ENCODE data around the gene CTDSPL. TPM values are rescaled to one million over a fixed set of nuclear protein-coding genes. Genes with fewer than 3 reads are reported as not detected.
"Not testable (repeated sequence)": the region's sequence is repeated elsewhere in the genome, so short reads cannot be mapped to it uniquely, and the experiment has no call there.

Gene CTDSPL, protein sequence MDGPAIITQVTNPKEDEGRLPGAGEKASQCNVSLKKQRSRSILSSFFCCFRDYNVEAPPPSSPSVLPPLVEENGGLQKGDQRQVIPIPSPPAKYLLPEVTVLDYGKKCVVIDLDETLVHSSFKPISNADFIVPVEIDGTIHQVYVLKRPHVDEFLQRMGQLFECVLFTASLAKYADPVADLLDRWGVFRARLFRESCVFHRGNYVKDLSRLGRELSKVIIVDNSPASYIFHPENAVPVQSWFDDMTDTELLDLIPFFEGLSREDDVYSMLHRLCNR
- total RNA-seq (2014; rRNA removed; shearing (Covaris generic)): 3.1 and 5.4 TPM in 2 replicates
- 9.9 and 11.1 TPM in 2 replicates for polyA plus RNA-seq (2014; cell fraction: nucleus; rRNA removed)

- peak; percentile 21 for DNase-seq (ENCODE audit: extremely low read depth, low read depth)
These were observed at the start of gene CTDSPL for GRCh38 chr3:37861620-37862041. TSS of gene CTDSPL (plus strand) at chr3:37861880. CDS start at chr3:37862200, 320 bp downstream.

DNA sequence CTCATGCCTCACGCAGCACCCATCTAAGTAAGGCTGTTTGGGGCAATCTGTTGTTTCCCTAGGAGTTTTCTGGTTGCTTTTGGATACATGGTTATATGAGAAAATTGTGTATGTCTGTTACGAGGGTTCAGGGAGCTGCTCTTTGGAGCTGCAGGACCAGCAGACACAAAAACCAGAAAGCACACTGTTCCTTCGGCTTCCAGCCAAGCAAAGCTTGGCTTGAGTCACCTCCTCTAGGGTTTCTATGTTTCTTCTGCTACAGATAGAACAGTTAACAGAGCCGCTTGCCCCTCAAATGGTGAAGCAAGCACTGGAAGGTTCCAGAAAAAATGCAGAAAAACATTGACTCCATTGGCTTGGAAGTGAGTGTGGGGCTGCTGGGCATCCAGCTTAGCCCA is 49.2 kb upstream of the CTDSPL start:
- no peak for DNase-seq (ENCODE audit: extremely low read depth, low read depth)

DNA sequence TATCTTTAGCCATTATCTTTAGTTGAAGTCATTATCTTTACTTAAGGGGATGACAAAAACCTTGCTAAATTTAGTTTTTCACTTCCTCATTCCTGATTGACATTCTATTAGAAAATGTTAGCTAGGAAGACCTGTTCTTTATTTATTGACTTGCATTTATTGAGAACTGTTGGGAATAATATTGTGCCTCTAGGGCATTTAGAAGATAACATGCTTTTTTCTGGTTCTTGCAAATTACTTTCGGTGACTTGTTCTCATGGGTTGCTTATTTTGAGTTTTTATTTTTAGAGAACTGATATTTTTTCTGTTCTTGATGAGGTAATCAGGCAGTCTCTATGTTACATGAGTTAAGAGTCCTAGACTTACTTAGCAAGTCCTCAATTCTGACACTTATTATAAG is 48.3 kb upstream of the CTDSPL start:
- no peak for DNase-seq (ENCODE audit: extremely low read depth, low read depth)

DNA sequence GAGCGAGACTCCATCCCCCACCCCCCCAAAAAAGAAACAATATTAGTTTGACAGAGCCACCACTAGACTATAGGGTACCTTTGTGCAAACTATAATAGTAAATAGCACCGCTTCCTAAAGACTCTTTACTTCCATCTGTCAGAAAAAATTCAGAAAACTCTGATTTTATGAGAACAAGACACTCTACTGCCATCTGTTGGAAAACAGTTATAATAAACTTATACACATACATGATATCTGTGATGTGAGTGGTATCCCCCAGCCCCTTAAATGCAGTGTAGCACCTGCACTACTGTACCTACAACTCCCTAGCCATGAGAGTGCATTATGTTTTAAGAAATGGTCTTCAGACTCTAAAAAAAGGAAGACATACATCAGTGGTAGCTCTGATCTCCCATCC is 47.1 kb upstream of the CTDSPL start:
- DNase-seq (ENCODE audit: extremely low read depth, low read depth): no peak

DNA sequence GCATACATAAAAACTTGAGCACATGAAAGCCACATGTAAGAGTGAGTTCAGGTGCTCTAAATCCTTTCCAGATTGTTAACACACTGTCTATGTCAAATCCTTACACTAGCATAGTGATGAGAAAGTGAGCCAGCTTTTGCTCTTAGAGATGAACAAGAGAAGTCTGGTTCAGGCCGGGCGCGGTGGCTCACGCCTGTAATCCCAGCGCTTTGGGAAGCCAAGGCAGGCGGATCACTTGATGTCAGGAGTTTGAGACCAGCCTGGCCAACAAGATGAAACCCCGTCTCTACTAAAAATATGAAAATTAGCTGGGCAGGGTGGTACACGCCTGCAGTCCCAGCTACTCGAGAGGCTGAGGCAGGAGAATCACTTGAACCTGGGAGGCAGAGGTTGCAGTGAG is 46.5 kb upstream of the CTDSPL start:
- not testable (repeated sequence) for DNase-seq (ENCODE audit: extremely low read depth, low read depth)

DNA sequence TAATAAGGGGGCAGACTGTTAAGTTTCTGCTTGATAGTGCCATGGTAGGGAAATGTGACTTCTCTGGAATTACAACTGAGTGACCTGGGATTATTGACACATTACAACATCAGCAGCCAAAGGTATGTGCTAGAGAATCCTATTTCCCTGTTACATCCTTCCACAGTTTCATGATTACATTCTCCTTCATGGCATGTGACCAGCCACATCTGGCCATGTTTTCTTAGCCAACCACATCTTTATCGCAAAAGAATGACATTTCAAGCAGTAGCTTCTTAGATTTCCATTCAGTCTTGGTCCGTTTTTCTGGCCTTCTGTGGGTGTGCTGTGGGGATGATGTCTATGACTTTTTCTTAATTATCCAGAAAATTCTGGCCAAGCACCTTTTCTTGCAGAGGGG is 45.4 kb upstream of the CTDSPL start:
- no peak for DNase-seq (ENCODE audit: extremely low read depth, low read depth)

- DNase-seq (ENCODE audit: extremely low read depth, low read depth): no peak
These were observed 42.1 kb upstream of the CTDSPL start for GRCh38 chr3:37819591-37819990.

DNA sequence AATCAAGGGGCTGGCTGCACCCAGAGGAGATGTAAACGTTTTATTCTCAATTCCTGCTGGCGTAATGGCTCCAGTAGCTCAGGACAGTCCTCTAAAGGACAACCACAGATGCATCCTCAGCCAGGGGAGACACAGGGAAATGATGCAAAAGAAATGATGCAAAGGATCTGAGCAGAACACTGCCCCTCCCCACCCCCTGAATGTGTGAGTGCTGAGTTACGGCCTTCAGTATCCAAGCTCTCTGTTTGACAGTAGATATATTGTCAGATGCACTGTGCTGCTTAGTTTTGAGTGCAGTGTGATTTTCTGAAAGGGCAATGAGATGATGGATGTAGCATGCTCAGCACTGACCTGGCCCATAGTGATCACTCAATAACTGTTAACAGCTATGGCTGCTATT is 41.4 kb upstream of the CTDSPL start:
- DNase-seq (ENCODE audit: extremely low read depth, low read depth): no peak

DNA sequence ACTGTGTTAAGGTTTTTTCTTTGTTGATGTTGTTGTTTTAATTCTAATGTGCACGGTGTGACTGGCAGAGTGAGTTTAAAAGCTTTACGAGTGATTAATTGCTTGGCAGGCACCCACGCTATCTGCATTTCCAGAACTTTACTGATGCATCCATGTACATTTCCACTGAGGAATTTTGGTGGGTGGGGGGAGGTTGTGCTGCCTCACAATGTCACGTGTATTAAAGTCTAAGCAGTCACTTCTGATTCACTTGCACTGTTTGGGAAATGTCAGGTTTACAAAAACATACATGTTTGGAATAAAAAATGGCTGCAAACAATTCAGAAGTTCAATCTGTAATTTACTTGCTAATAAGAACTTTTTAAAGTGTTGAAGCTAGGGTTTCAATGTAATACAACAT is 38.5 kb upstream of the CTDSPL start:
- DNase-seq (ENCODE audit: extremely low read depth, low read depth): no peak

DNA sequence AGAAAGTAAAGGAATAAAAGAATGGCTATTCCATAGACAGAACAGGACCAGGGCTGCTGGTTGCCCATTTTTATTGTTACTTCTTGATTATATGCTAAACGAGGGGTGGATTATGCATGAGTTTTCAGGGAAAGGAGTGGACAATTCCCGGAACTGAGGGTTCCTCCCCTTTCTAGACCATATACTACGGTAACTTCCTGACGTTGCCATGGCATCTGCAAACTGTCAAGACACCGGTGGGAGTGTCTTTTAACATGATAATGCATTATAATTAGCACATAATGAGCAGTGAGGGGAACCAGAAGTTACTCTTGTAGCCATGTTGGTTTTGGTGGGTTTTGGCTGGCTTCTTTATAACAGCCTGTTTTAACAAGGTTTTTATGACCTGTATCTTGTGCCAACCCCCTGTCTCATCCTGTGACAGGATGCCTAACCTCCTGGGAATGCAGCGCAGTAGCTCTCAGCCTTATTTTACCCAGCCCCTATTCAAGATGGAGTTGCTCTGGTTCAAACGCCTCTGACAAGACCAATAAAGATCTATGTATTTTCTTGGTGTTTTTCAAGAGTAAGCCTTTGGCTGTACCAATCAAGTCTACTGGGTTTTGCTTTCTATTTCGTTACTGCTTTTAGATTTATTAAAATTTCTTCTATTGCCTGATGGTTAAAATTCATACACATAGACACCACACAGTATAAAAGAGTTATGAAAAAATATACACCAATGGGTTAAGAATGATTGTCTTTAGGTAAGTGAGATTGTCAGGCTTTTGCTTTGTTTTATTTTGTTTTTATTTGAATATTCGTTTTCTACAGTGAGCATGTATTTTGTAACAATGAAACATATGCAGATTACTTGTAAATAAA is 37.4 kb upstream of the CTDSPL start:
- DNase-seq (ENCODE audit: extremely low read depth, low read depth): no peak

DNA sequence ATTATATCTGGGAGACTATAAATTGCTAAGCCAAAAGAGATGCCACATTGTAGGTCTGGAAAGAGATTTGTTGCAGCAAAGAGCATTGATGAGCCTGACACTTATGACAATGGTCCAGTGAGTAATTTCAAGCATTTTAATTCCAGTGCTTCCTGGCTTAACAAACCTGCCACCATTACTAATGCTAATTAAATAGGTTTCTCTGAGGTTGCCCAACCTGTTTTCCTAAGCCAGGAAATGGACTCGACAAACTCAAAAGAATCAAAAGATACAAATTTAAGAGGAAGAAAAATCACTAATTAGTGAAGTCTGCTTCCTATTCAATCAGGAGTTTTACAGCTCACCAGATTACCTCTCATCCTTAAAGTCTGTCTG is 36.7 kb upstream of the CTDSPL start:
- DNase-seq (ENCODE audit: extremely low read depth, low read depth): no peak

GRCh38 chr3:37825744-37826400 is 35.8 kb upstream of the CTDSPL start:
- DNase-seq (ENCODE audit: extremely low read depth, low read depth): no peak

DNA sequence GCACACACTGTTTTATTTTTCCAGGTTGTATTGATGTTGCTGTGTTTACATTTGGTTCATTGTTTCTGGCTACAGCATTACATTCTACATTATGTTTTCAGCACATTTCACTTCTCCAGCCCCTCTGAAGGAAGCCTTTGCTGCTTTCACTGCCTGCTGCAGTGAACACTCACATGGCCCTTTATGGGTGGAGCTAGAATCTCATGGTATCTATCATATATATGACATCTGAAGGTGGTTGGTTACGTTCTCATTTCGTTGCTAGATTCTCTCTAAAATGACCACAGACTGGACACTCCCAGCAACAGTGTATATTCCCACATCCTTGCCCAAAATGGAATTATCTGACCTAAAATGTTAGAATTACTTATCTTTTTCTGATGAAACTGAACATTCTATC is 35.2 kb upstream of the CTDSPL start:
- no peak for DNase-seq (ENCODE audit: extremely low read depth, low read depth)

DNA sequence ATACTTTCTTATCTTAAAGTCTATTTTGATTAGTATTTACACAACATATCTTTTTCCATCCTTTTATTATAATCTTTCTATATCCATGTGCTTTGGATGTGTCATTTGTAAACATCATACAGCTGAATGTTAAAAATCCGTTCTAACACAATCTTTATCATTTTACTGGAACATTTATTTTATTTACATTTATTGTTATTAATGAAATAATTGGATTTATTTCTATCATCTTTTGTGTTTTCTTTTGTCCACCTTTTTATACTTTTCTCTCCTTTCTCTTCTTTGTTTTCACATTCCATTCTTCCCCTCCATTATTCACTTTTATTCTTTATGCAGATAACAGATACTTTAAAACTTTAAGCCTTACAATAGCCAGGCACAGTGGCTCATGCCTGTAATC is 34.7 kb upstream of the CTDSPL start:
- DNase-seq (ENCODE audit: extremely low read depth, low read depth): no peak

- DNase-seq (ENCODE audit: extremely low read depth, low read depth): no peak
These were observed 29.2 kb upstream of the CTDSPL start for GRCh38 chr3:37832480-37832879.

DNA sequence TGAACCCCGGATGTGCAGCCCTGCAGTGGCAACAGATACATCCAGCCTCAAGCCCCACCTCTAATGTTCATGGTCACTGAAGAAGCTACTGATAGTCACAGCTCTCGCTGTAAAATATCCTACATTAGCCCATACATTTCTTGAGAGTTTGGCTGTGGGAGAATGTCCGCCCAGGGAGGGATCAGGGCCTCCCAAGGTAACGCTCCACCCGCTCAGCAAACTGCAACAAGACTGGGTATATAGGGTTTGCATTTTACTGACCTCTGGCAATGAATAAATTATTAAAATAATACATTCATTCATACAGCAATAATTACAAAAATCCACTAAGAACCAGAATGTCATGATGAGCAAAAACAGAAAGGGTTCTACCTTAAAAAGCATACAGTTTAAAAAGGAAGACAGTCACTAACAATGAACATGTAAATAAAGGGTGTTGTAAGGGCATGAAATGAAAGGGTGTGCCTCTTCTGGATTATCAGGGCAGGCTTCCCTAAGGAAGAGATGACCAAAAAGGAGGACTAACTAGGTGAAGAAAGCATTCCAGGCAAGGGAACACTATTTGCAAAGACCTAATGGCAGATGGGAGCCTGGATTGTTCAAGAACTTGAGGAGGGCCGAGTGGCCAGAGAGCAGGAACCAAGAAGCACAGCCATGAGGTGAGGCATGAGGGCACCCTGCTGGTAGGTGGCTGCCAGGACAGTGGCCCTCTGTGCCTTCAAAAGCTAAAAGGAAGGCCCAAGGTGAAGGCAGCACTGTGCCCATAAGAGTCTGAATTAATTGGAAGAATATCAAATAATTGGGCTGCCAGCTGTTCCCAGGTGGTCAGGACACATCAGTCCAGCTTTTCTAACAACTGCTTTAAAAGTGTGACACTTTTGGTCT is 28.1 kb upstream of the CTDSPL start:
- DNase-seq (ENCODE audit: extremely low read depth, low read depth): no peak

DNA sequence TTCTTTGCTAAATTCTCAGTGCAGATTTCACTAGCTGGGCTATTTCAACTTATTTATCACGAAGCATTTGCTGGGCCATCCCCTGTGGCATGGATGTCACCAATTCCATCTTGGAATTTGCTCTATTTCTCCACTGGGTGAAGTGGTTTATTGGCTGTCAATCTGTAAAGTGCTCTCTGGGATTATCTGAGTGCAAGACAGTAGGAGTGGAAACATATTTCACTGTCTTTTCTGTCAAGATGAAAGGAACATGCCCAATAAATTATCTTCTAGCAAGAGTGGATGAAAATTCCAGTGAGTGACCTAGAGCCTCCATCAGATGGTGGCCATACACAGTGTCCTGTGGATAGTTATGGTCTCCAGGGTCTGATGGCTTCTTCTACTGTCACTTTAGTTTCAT is 25.1 kb upstream of the CTDSPL start:
- DNase-seq (ENCODE audit: extremely low read depth, low read depth): no peak

GRCh38 chr3:37847689-37848088 is 14.0 kb upstream of the CTDSPL start:
- DNase-seq (ENCODE audit: extremely low read depth, low read depth): no peak

GRCh38 chr3:37849146-37849923 is 12.3 kb upstream of the CTDSPL start:
- DNase-seq (ENCODE audit: extremely low read depth, low read depth): no peak

- no peak for DNase-seq (ENCODE audit: extremely low read depth, low read depth)
These were observed 9.6 kb upstream of the CTDSPL start for GRCh38 chr3:37852097-37852496.
